SK-N-SH treated with all-trans-retinoic acid at 6 μM for 48 hours (cell line): ENCODE data around the gene SLC22A23.

Source experiments
- ATAC-seq: fragments of 200-7000 bp; cut with Tn5 transposase; 3 replicates; pipeline ENCODE4 v1.9.1; 2020; ENCODE audit warnings: mild to moderate bottlenecking, moderate library complexity
- BACH2 ChIP-seq: fragments of 250-450 bp; sonication (Bioruptor Pico); IDR thresholded peaks from 2 replicates; pipeline ENCODE4 v1.9.0; 2021; ENCODE audit warnings: mild to moderate bottlenecking, borderline replicate concordance
- CREB5 ChIP-seq: fragments of 250-450 bp; sonication (Bioruptor Pico); IDR thresholded peaks from 2 replicates; pipeline ENCODE4 v1.5.1; 2020; ENCODE audit warnings: low read depth, mild to moderate bottlenecking, moderate library complexity
- CSDC2 ChIP-seq: fragments of 250-450 bp; sonication (Bioruptor Pico); IDR thresholded peaks from 2 replicates; pipeline ENCODE4 v1.5.0; 2020; ENCODE audit warnings: mild to moderate bottlenecking, moderate library complexity
- ESRRG ChIP-seq: fragments of 250-450 bp; sonication (Bioruptor Pico); IDR thresholded peaks from 2 replicates; pipeline ENCODE4 v1.6.1; 2021; ENCODE audit warnings: mild to moderate bottlenecking
- GLIS3 ChIP-seq: fragments of 250-450 bp; sonication (Bioruptor Pico); IDR thresholded peaks from 2 replicates; pipeline ENCODE4 v1.5.0; 2020; ENCODE audit warnings: mild to moderate bottlenecking, moderate library complexity
- ISL1 ChIP-seq: fragments of 250-450 bp; sonication (Bioruptor Pico); IDR thresholded peaks from 2 replicates; pipeline ENCODE4 v2.1.2; 2022; ENCODE audit warnings: mild to moderate bottlenecking, moderate library complexity
- OSR1 ChIP-seq: fragments of 250-450 bp; sonication (Bioruptor Pico); IDR thresholded peaks from 2 replicates; pipeline ENCODE4 v1.8.0; 2022; ENCODE audit warnings: moderate library complexity, mild to moderate bottlenecking, inconsistent platforms
- PPARA ChIP-seq: fragments of 250-450 bp; sonication (Bioruptor Pico); IDR thresholded peaks from 2 replicates; pipeline ENCODE4 v1.5.0; 2020; ENCODE audit warnings: mild to moderate bottlenecking, borderline replicate concordance
- RARB ChIP-seq: fragments of 250-450 bp; sonication (Bioruptor Pico); IDR thresholded peaks from 2 replicates; pipeline ENCODE4 v1.8.0; 2021; ENCODE audit warnings: mild to moderate bottlenecking, moderate library complexity
- TCF4 ChIP-seq: fragments of 250-450 bp; sonication (Bioruptor Pico); IDR thresholded peaks from 2 replicates; pipeline ENCODE4 v1.8.0; 2021; ENCODE audit warnings: mild to moderate bottlenecking, moderate library complexity, borderline replicate concordance
- TOX ChIP-seq: fragments of 250-450 bp; sonication (Bioruptor Pico); IDR thresholded peaks from 2 replicates; pipeline ENCODE4 v1.8.0; 2021; ENCODE audit warnings: mild to moderate bottlenecking, moderate library complexity, borderline replicate concordance
- ZC3H10 ChIP-seq: fragments of 250-450 bp; sonication (Bioruptor Pico); IDR thresholded peaks from 2 replicates; pipeline ENCODE4 v1.5.1; 2021; ENCODE audit warnings: mild to moderate bottlenecking, moderate library complexity
- ZNF565 ChIP-seq: fragments of 450-650 bp; formaldehyde crosslinking; conservative IDR thresholded peaks from 2 replicates; pipeline ENCODE4 v1.5.0; 2020; ENCODE audit warnings: low read depth, mild to moderate bottlenecking, moderate library complexity
- ZNF70 ChIP-seq: fragments of 450-650 bp; formaldehyde crosslinking; IDR thresholded peaks from 2 replicates; pipeline ENCODE4 v1.5.0; 2020; ENCODE audit warnings: mild to moderate bottlenecking, moderate library complexity
- ZNF8 ChIP-seq: fragments of 450-650 bp; formaldehyde crosslinking; IDR thresholded peaks from 2 replicates; pipeline ENCODE4 v1.5.0; 2020; ENCODE audit warnings: mild to moderate bottlenecking, moderate library complexity
- TF ChIP-seq, protein P1 (sequence below): fragments of 250-450 bp; sonication (Bioruptor Pico); IDR thresholded peaks from 2 replicates; pipeline ENCODE4 v1.5.0; 2020; ENCODE audit warnings: mild to moderate bottlenecking, moderate library complexity
- TF ChIP-seq, protein P2 (sequence below): fragments of 250-450 bp; sonication (Bioruptor Pico); IDR thresholded peaks from 2 replicates; pipeline ENCODE4 v1.5.1; 2021; ENCODE audit warnings: mild to moderate bottlenecking, moderate library complexity
- TF ChIP-seq, protein P3 (sequence below): fragments of 250-450 bp; sonication (Bioruptor Pico); IDR thresholded peaks from 2 replicates; pipeline ENCODE4 v1.8.0; 2021; ENCODE audit warnings: low read depth, mild to moderate bottlenecking, moderate library complexity, borderline replicate concordance

Gene SLC22A23

GRCh38 chr6:3305831-3306230 is 151.0 kb downstream of the SLC22A23 start (continued):
- TF ChIP-seq CREB5 (CRISPR knock-in tag) (no peak), TCF4 (CRISPR knock-in tag) (no peak), ESRRG (no peak), RARB (CRISPR knock-in tag) (no peak), OSR1 (CRISPR knock-in tag) (no peak)

DNA sequence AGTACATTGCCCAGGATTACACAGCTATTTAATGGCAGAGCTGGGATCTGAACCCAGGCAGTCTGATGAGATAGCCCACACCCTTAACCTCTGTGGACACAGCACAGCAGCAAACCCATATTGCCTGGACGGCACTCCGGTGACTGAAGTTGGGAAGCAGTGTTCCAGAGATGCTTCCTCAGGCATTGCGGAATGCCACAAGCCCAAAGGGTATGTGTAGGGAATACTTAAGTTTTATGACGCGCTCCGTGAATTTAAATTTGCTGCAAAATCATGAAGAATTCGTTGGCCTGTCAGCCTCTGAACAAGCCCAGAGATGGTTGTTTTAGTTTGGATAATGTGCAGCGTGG is 151.7 kb downstream of the SLC22A23 start:
- ATAC-seq = no peak
- TF ChIP-seq ZNF8 (CRISPR knock-in tag) (no peak), TOX (CRISPR knock-in tag) (no peak), CREB5 (CRISPR knock-in tag) (no peak), OSR1 (CRISPR knock-in tag) (no peak)

DNA sequence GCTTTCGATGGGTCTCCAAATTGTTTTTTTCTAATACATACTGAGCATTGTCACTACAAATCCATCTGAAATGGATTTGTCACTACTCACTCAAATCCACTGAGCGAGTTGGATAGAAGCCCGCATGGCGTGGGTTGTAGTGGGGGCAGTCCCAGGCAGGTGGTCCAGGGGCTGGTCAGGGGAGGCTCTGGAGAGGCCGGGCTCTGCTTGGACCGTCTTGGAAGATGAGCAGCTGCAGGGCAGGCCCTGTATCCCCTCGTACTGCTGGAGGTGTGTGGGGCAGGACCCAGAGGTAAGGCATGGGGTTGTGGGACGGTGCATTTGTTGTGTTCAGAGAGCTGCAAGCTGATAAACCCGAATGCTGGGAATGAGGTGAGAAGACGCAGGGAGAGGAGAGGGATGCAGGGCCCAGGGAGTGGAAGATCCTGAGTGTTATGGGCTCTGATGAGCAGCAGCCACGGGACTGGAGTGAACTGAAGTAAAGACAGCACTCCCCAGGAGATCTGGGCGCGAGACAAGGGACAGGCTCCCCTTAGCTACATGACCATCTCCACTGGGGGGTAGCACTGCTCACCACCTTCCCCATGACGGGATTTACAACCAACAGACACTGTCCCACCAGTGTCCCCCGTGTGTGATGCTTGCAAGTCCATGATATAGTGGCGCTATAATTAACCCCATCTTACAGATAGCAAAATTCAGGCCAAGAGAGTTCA is 152.2 kb downstream of the SLC22A23 start:
- TF ChIP-seq ISL1 (CRISPR knock-in tag) (no peak), GLIS3 (CRISPR knock-in tag) (no peak), ZNF8 (CRISPR knock-in tag) (no peak), ZNF565 (CRISPR knock-in tag) (no peak), TOX (CRISPR knock-in tag) (no peak), TCF4 (CRISPR knock-in tag) (no peak), OSR1 (CRISPR knock-in tag) (no peak), BACH2 (no peak), ZNF70 (CRISPR knock-in tag) (no peak), CSDC2 (no peak), CREB5 (CRISPR knock-in tag) (no peak)
- TF ChIP-seq, protein P1, sequence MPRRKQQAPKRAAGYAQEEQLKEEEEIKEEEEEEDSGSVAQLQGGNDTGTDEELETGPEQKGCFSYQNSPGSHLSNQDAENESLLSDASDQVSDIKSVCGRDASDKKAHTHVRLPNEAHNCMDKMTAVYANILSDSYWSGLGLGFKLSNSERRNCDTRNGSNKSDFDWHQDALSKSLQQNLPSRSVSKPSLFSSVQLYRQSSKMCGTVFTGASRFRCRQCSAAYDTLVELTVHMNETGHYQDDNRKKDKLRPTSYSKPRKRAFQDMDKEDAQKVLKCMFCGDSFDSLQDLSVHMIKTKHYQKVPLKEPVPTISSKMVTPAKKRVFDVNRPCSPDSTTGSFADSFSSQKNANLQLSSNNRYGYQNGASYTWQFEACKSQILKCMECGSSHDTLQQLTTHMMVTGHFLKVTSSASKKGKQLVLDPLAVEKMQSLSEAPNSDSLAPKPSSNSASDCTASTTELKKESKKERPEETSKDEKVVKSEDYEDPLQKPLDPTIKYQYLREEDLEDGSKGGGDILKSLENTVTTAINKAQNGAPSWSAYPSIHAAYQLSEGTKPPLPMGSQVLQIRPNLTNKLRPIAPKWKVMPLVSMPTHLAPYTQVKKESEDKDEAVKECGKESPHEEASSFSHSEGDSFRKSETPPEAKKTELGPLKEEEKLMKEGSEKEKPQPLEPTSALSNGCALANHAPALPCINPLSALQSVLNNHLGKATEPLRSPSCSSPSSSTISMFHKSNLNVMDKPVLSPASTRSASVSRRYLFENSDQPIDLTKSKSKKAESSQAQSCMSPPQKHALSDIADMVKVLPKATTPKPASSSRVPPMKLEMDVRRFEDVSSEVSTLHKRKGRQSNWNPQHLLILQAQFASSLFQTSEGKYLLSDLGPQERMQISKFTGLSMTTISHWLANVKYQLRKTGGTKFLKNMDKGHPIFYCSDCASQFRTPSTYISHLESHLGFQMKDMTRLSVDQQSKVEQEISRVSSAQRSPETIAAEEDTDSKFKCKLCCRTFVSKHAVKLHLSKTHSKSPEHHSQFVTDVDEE (CRISPR knock-in tag) = no peak

DNA sequence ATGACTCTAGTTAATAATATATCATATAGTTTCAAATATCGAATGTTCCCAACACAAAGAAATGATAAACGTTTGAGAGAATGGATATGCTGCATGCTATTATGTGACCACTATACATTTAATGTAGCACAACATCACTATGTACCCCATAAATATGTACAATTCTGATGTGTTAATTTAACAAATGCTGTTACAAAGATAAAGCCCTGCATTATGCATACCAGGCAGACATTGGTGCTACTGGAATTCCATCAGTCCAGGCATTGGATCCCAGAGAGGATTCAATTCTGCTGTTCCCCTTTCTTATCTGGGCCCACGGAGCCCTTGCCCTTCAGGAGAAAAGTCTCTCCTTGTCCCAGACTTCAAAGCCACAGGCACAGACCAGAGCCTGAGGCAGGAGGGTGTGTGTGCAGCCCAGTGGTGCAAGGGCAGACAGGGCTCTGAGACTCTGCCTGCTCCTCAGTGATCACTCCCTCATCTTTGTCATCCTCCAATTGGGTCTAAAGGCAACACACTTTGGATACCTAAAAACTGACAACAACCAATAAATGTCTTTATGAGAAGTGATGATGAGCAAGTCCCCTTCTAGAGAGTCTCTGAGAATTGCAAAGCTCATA is 152.9 kb downstream of the SLC22A23 start:
- TF ChIP-seq, protein P2, sequence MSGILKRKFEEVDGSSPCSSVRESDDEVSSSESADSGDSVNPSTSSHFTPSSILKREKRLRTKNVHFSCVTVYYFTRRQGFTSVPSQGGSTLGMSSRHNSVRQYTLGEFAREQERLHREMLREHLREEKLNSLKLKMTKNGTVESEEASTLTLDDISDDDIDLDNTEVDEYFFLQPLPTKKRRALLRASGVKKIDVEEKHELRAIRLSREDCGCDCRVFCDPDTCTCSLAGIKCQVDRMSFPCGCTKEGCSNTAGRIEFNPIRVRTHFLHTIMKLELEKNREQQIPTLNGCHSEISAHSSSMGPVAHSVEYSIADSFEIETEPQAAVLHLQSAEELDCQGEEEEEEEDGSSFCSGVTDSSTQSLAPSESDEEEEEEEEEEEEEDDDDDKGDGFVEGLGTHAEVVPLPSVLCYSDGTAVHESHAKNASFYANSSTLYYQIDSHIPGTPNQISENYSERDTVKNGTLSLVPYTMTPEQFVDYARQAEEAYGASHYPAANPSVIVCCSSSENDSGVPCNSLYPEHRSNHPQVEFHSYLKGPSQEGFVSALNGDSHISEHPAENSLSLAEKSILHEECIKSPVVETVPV (CRISPR knock-in tag) = no peak
- TF ChIP-seq, protein P3, sequence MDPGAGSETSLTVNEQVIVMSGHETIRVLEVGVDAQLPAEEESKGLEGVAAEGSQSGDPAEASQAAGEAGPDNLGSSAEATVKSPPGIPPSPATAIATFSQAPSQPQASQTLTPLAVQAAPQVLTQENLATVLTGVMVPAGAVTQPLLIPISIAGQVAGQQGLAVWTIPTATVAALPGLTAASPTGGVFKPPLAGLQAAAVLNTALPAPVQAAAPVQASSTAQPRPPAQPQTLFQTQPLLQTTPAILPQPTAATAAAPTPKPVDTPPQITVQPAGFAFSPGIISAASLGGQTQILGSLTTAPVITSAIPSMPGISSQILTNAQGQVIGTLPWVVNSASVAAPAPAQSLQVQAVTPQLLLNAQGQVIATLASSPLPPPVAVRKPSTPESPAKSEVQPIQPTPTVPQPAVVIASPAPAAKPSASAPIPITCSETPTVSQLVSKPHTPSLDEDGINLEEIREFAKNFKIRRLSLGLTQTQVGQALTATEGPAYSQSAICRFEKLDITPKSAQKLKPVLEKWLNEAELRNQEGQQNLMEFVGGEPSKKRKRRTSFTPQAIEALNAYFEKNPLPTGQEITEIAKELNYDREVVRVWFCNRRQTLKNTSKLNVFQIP = no peak
- TF ChIP-seq ZC3H10 (no peak), PPARA (CRISPR knock-in tag) (no peak), TOX (CRISPR knock-in tag) (no peak)
- ATAC-seq = no peak

More for the DNA sequence above, 152.2 kb downstream of the SLC22A23 start:
- ATAC-seq = no peak
